ENCODE data around the gene MXI1.
"Not testable (repeated sequence)": the region's sequence is repeated elsewhere in the genome, so short reads cannot be mapped to it uniquely, and the experiment has no call there.

MXI1 gene

DNA sequence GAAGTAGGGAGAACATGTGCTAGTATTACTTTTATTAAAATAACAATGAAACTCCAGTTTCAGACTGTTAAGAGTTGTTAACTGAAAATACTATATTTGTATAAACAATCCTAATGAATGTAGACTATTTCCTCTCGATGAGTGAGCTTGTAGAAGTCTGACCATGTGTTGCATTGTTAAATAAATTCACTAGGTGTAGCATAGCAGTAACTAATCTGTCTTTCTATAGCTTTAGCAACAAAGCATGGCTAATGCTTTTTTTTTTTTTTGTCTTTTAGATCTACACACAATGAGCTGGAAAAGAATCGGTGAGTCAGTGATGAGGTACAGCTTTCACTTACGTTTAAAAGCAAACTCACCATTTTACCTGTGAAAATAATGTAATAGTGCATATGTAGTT, 37.1 kb downstream of the MXI1 start:
- DNase-seq = no peak

DNA sequence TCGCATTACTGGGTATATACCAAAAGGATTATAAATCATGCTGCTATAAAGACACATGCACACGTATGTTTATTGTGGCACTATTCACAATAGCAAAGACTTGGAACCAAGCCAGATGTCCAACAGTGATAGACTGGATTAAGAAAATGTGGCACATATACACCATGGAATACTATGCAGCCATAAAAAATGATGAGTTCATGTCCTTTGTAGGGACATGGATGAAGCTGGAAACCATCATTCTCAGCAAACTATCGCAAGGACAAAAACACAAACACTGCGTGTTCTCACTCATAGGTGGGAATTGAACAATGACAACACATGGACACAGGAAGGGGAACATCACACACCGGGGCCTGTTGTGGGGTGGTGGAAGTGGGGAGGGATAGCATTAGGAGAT, 40.4 kb downstream of the MXI1 start:
- not testable (repeated sequence) for DNase-seq

DNA sequence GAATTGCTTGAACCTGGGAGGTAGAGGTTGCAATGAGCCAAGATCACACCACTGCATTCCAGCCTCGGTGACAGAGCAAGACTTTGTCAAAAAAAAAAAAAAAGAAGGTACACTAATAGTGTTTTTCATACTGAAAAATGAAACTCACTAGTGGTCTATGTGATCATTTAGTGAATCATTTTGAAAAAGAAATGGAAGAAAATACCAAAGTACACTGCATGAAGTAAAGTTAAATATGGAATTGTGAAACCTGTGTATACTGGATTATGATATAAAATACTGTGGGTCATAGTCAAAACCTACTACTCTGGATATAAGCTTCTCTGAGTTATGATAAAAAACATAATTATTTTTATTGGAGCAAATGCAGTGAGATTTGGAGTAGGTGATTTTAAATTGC, 42.1 kb downstream of the MXI1 start:
- DNase-seq = not testable (repeated sequence)

DNA sequence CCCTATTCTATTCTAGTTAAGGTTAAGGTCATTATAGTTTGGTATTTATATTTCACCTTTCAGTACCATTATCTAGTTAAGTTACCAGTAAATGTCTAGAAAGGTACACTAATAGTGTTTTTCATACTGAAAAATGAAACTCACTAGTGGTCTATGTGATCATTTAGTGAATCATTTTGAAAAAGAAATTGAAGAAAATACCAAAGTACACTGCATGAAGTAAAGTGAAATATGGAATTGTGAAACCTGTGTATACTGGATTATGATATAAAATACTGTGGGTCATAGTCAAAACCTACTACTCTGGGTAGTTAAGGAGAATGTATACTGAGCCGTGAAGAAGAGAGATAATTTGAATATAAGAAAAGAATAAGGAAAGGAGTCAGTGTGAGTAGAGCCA, 44.0 kb downstream of the MXI1 start:
- DNase-seq = not testable (repeated sequence)

DNA sequence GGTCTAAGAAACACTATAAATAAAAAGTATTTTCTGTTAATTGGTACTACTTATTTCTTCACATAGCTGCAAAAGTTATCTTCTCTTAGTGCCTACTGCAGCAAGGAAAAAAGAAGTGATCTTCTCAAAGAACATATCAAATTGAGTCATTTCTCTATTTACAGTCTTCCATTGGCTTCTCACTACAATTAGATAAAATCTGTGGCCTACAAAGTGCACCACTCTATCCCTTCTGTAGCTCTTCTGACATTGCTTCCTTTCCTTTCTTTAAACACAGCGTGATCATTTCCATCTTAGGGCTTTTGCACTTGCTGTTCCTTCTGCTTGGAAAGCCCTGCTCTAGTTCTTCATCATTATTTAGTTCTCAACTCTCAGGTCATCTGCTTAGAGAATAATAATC, 44.7 kb downstream of the MXI1 start:
- no peak for DNase-seq

DNA sequence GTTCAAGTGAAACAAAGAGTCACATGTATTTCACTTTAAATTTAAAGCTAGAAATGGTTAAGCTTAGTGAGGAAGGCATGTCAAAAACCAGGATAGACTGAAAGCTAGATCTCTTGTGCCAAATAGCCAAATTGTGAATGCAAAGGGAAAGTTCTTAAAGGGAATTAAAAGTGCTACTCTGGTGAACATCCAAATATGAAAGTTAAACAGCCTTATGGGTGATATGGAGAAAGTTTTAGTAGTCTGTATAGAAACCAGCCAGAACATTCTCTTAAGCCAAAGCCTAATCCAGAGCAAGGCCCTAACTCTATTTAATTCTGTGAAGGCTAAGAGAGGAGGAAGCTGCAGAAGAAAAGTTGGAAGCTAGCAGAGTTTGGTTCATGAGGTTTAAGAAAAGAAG, 47.1 kb downstream of the MXI1 start:
- DNase-seq = no peak

DNA sequence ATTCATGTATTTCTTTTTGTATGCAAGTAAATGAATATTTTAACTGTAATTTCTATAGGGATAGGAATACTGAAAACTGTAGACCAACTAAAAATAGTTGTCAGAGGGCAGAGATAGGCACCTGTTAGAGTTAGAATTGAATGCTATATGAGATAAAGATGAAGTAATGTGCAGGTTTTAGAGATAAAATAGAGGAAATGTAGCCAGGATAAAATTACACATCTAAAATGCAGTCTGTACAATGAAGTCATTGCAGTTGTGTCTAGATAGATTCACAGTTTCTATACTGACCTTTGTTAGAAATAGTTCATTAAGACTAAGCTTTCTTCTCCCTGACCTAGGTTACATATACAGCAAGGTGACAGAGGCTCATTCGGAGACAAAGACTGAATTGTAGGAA, 51.1 kb downstream of the MXI1 start:
- no peak for DNase-seq

DNA sequence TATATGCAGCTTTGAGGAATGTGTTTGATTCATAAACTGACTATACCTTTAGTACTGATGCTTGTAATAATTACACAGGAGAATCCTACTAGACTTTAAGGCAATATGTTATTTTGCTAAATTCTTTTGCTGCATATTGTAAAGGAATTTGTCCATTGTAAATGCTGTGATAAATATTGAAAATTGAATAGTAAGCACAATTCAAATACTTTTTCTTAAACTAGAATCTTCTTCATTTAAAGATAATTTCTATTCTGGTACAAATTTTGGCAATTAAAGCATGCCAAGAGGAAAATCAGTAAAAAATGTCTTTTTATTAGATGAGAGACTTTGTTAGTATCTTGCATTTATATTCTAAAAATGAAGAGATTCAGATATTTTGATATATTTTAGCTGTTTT, 51.9 kb downstream of the MXI1 start:
- DNase-seq = no peak

DNA sequence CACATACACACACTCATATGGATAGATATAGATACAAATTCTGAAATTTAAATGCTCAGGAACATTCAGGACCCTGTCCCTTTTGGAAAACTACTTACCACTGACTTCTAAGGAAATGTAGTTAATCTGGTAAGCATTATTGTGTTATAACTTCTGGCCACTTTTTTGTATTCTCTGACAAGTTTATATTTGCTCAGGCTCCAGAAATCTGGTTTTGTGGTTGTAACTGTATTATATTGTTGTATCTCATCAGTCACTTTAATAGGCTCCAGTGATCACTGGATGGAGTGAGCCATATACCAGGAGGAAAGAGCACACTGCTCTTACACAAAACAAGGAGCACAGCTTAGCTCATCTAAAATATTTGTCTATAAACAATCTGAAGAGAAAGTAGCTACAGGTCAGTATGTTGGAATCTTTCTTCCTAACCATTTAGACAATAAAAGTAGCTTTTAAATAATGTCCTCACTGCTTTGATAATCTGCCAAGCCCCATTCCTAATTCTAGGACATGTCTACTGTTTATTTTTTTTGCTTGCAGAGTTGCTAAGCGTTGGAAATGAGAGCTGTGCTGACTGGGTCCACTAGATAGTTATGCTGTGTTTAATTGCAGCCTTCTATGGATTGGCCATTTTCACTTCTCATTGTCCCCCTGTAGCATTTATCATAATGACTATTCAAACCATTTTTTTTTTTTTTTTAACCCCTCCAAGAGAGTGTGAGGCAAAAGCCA, 53.5 kb downstream of the MXI1 start:
- no peak for DNase-seq

DNA sequence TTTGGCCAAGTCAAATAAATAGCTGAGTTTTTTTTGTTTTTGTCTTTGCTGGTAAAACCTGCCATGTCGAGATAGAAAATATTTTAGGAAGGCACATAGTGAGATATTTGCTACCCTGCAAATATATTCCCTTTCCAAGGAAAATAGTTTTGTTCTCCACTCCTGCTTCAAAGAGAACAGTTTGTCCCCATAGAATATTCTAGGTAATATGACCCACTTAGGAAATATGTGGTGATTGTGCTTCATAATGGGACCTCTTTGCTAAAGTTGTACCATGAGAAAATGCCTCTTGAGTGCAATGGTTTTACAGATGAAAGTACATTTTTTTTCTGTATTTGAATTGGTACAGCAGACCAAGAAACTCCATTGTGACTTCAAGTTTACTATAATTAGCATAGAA, 55.8 kb downstream of the MXI1 start:
- DNase-seq = no peak

DNA sequence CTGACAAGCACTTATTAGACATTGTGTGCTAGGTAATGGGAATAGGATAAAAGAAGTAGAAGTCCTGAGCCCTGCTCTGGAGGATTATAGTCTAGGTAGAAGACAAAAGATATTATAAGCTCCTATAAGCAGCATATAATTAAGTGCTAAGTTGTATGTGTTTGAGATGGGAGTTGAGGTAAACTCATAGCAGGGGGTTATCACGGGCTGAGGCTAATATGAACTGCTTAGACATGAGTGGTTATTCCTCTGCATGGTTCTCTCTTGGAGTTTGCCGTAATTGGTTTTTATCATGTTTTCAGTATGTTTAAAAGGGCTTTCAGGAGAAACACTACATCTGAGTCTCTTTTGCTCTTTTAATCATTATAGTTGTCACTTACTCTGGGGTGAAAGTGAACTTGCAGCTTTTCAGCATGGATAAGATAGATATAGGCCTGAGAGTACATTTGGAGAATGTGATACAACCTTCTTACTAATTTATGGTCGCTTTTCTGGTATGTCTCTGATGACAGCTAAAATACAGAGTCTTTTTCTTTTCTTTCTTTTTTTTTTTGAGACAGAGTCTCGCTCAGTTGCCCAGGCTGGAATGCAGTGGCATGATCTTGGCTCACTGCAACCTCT, 58.3 kb downstream of the MXI1 start:
- DNase-seq = no peak

DNA sequence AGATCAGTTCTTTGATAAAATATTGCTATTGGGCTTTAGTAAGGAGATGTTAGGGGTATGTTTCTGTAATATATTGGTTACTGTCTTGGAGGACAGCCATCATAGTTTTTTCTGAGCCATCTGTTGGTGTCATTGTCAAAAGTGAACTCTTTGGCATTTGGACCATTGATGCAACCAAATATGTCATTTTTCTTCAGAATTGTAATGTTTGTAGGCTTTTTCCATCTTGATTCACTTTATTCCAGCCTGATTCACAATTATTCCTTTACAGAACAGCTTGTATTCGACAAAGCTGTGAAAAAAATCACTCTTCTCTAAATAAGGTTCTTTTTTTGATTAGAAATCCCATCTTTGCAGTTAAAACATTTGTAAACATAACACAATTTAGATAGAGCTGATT, 59.9 kb downstream of the MXI1 start:
- DNase-seq = no peak

DNA sequence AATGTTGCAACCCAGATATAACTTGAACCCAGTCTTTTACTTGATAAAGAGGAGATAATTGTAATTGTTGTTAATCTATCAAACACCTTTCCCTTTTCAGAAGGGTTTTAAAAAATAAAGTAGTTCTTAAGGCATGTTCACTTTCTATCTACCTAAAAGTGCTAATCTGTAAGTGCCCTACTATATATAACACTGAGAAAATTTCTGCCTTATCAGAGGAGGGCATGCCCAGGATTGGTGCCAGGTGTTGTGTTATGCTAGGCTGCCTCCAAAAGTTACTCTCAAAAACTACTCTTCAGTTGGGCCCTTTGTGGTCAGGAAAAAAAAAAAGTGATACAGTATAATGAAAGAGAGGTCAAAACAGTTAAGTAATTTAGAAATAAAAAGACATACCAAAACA, 61.0 kb downstream of the MXI1 start:
- DNase-seq = no peak

DNA sequence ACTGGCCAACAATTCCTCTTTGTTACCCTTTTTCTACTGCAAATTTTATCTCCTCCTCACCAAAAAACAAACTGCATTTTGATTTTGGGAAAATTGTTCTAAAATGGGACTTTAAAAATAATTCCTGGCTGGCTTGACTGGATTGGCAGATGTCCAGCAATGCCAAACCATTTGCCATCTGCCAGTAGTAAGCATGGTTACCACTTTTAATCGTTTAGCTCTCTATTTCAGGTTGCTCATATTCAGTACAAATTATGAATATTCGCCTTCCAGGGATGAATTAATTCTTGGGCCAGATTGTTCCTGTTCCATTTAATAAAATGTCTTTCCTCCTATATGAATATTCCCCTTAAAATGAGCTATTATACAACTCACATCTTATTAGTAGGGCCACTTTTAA, 61.6 kb downstream of the MXI1 start:
- DNase-seq = no peak

DNA sequence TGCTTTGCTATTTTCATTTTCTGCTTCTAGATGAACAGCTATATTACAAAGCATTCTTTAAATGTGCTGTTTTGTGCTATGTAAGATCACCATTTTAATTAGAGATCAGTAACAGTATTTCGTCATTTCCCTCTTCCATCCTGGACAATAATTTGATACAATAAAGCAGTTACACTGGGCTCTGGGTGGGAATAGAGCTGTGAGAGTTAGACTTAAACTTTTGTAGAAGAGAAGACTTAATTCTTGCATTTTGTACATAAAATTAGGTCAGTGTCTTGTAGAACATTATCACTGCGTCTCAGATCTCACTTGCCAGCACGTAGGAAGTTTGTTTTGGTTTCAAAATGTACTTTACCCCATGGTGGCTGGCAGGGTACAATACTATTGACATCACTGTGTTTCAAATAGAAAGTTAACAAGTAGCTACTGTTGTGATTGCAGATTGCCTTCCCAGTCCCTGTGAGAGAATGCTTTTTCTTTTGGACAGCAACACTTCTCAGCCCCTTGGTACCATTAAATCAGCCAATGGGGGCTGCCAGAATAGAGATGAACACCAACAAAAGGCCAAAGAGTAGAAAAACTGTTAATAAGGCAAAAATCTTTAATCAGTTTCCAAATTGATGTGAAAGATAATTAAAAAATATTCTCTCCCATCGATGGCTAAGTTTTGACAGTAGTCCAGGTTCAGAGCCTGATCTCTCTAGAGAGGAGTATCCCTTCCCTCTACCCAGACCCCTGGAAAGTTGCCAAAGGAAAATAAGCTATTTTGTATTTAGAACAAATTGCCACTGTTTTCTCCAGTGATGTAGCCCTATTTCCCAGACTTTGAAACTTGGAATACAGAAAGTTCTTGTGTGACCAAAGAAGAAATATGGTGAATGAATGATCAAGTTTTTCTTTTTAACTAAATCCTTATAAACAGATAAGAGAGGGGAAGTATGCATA, 62.2 kb downstream of the MXI1 start:
- no peak for DNase-seq

DNA sequence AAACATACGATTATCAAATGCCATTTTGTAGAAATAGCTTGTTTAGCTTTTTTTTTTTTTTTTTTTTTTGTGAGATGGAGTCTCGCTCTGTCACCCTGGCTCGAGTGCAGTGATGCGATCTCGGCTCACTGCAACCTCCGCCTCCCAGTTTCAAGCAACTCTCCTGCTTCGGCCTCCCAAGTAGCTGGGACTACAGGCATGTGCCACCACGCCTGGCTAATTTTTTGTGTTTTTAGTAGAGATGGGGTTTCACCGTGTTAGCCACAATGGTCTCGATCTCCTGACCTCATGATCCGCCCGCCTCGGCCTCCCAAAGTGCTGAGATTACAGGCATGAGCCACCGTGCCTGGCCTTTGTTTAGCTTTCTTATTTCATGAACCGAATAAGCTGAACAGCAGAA, 65.6 kb downstream of the MXI1 start:
- not testable (repeated sequence) for DNase-seq

DNA sequence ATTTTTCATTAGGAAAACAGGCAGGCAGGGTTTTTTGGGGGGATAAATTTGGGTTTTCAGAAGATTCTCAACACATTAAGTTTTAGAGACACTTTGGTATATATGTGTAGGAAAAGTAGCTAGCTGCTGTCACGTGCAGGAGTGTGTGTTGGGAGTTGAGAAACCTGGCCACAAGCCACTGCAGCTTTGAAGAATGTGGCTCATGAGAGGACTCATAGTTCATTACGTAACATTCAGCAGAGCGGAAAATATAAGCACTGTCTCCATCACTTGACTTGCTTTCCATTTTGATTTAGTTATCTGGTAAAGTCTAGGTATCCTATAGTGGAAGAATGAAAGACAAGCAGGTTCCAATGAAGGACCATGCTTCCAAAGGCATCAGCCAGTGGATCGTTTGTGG, 66.1 kb downstream of the MXI1 start:
- DNase-seq = no peak

DNA sequence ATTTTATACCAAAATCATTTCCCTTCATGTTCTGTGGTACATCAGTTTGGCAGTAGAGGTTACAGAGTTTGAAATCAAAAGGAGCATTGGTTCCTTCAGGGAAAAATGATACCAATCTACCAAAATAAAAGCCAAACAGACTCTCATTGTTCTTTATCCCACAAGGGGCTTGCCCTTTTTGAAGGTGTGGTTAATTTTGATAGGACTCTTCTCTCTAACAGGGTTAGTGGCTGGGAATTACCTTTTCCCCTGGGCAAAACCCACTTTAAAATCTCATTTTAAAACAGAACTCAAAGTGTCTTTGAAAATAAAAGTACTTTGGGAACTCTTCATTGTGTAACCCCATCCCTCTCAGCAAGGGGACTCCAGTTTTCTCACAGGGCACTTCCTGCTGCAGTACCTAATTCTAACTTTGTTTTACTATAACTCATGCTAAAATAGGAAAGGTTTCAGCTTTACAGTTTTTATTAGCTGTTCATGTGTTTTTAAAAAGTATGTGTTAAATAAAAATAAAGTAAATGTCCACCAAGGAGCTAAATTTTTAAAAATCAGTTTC, 66.7 kb downstream of the MXI1 start:
- DNase-seq = no peak

DNA sequence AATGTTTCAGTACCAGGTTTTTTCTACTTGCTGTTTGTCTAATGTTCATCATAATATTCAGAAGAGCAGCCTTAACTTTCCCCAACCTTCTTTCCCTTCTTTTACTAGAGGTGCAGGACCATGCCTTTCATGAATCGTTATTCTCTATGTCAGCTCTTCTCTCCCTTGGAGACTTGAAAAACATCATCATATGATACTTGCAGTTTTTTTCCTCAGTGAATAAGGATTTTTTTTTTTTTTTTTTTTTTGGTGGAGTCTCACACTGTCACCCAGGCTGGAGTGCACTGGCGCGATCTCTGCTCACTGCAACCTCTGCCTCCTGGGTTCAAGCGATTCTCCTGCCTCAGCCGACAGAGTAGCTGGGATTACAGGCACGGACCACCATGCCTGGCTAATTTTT, 67.2 kb downstream of the MXI1 start:
- DNase-seq = no peak

DNA sequence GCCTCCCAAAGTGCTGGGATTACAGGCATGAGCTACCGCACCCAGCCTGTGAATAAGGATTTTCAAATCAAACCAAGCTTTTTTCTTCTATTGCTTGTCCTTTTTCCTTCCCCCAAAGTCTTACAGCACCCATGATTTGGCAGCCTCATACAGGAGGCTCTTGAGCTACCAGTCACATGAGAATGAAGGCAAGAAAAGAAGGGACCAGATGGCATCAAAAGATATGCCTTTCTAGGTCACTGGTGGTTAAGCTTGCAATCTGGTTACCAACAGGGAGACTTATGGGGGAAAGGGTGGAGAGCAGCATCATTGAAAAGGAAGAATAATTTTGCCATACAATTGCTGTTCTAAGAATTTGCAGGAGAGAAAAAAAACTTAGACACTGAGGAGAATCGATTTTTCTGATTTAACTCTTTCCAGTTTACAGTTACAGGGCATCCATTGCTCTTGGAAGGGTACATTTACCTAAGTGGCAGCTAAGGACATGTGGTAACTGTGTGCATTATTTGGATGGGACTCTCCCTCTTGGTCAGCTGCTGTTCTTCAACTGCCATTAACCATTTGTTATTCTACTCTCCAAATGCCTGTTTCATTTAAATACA, 67.8 kb downstream of the MXI1 start:
- no peak for DNase-seq

DNA sequence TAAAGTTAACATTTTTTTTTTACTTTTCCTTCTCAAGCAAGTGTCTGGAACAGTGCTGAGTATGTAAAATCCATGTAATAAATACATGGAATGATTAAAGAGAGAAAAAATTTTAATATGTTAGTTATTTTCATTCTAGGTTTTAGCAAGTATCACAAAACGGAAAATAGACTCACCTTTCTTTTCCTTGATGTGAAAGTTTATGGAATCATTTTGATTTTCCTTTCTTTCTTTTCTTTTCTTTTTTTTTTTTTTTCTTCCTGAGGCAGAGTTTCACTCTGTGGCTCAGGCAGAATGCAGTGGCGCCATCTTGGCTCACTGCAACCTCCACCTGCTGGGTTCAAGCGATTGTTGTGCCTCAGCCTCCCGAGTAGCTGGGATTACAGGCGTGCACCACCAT, 69.2 kb downstream of the MXI1 start:
- no peak for DNase-seq

DNA sequence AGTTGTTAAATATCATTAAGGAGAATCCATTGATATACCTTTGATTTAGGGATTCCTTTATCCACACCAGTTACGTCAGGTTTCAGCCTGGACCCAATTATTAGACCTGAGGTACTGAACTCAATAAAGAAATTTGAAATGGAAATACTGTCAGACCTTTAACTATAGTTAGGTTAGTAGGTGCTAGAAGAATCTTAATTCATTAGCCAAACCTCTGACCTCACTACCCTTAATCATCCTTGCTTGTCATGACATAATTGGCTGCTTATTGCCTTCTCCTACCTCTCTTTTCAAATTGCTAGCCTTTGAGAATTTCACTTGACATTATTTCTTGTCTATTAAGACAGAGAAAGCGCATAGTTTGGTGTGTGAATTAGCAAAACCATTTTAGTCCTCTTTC, 70.2 kb downstream of the MXI1 start:
- no peak for DNase-seq
